Keratinocyte (primary cell): ENCODE measurements around the gene ATRAID.

ENCODE experiments used
- CTCF ChIP-seq, 3 experiments: IDR thresholded peaks in 1 of 3; conservative IDR thresholded peaks in 1 of 3; optimal IDR thresholded peaks in 1 of 3; 2 replicates in 2 of 3; 3 replicates in 1 of 3; pipeline versions ENCODE3 to v1.5.1; 2011; ENCODE audit warnings: low read length in 3 of 3, mild to moderate bottlenecking in 3 of 3, moderate library complexity in 2 of 3, control low read depth in 1 of 3, inconsistent platforms in 1 of 3; ENCODE audit not compliant: insufficient read depth in 2 of 3; ENCODE audit errors: extremely low read depth in 1 of 3
- EZH2 ChIP-seq: IDR thresholded peaks from one replicate; pipeline ENCODE4 v1.6.1; 2012; ENCODE audit warnings: inconsistent platforms, mild to moderate bottlenecking, low read length, moderate library complexity

DNA sequence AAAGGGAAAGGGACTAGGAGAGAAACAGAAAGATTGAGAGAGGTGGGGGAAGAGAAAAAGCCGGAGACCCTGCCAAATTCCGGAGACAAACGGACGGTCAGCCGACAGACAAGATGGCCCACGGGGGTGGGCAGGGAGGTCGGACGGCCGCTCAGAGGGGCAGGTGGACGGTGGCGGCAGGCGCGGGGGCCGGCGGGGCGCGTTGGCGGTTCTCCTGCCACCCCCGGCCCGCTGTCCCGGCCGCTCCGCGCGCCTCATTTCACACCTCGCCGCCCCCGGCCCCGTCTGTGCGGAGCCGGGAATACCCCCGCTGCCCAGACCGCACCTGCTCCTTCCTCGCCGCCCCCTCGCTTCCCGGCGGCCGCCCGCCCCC lies 50.1 kb downstream of the ATRAID start:
- no peak for TF ChIP-seq CTCF (optimal IDR thresholded peaks at IDR 0.05 in 1 of 3, IDR thresholded peaks at IDR 0.05 in 1 of 3, conservative IDR thresholded peaks at IDR 0.05 in 1 of 3; ENCODE audit: extremely low read depth in 1 of 3, insufficient read depth in 2 of 3, low read length in 3 of 3)
- TF ChIP-seq EZH2, result peak; percentile 69
